ENCODE measurements around the gene MMD. TPM values are rescaled to one million over a fixed set of nuclear protein-coding genes. Genes with fewer than 3 reads are reported as not detected.

The MMD gene
- total and polyA plus RNA-seq, 2 of the 13 experiments (the other 11 are each of a cell fraction or from before 2014, with no cell fraction given) = 121 to 225 TPM

DNA sequence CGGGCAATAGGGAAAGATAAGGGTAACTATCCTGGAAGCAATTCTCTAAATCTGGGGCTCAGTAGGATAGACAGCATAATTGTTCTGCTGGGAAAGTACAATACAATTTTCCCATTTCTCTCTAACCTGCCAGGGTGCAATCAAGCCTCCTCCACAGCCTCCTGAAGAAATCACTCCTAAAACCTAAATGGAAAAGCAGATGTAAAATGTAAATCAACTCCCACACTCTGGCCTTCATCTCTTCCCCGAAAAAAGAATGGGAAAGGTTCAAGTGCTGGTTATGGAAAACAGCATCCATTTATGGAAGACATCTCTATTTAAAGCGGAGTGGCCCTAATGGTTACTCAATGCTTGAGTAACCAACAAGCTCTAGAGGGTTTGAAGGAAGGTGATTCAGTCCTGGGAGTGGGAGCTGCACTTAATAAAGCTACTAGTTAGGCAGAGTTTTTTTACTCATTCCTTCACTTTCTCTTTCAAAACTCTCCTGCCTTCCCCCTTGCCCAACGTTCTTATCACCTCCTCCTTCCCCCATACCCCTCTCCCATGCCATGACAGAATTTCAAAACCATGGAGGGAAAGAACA lies 5.1 kb downstream of the MMD start (continued):
- TF ChIP-seq, protein P1, sequence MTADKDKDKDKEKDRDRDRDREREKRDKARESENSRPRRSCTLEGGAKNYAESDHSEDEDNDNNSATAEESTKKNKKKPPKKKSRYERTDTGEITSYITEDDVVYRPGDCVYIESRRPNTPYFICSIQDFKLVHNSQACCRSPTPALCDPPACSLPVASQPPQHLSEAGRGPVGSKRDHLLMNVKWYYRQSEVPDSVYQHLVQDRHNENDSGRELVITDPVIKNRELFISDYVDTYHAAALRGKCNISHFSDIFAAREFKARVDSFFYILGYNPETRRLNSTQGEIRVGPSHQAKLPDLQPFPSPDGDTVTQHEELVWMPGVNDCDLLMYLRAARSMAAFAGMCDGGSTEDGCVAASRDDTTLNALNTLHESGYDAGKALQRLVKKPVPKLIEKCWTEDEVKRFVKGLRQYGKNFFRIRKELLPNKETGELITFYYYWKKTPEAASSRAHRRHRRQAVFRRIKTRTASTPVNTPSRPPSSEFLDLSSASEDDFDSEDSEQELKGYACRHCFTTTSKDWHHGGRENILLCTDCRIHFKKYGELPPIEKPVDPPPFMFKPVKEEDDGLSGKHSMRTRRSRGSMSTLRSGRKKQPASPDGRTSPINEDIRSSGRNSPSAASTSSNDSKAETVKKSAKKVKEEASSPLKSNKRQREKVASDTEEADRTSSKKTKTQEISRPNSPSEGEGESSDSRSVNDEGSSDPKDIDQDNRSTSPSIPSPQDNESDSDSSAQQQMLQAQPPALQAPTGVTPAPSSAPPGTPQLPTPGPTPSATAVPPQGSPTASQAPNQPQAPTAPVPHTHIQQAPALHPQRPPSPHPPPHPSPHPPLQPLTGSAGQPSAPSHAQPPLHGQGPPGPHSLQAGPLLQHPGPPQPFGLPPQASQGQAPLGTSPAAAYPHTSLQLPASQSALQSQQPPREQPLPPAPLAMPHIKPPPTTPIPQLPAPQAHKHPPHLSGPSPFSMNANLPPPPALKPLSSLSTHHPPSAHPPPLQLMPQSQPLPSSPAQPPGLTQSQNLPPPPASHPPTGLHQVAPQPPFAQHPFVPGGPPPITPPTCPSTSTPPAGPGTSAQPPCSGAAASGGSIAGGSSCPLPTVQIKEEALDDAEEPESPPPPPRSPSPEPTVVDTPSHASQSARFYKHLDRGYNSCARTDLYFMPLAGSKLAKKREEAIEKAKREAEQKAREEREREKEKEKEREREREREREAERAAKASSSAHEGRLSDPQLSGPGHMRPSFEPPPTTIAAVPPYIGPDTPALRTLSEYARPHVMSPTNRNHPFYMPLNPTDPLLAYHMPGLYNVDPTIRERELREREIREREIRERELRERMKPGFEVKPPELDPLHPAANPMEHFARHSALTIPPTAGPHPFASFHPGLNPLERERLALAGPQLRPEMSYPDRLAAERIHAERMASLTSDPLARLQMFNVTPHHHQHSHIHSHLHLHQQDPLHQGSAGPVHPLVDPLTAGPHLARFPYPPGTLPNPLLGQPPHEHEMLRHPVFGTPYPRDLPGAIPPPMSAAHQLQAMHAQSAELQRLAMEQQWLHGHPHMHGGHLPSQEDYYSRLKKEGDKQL (CRISPR knock-in tag; IDR thresholded peaks at IDR 0.05; ENCODE audit: low read depth) = no peak
- TF ChIP-seq NFE2L1 (CRISPR knock-in tag; IDR thresholded peaks at IDR 0.05; ENCODE audit: borderline replicate concordance) (no peak), PAF1 (CRISPR knock-in tag; IDR thresholded peaks at IDR 0.05) (peak; percentile 3; the same call in 1 of the 2 replicates), ZNF75D (CRISPR knock-in tag; IDR thresholded peaks at IDR 0.05; ENCODE audit: borderline replicate concordance) (no peak), ZNF674 (CRISPR knock-in tag; IDR thresholded peaks at IDR 0.05; ENCODE audit: low read depth) (no peak), HNRNPK (IDR thresholded peaks at IDR 0.05; ENCODE audit: low read depth, low read length, poor library complexity, severe bottlenecking) (peak; percentile 76), ARHGAP35 (CRISPR knock-in tag; IDR thresholded peaks at IDR 0.05; ENCODE audit: borderline replicate concordance) (no peak), RCOR2 (CRISPR knock-in tag; IDR thresholded peaks at IDR 0.05) (no peak), ZBTB7B (CRISPR knock-in tag; IDR thresholded peaks at IDR 0.05) (no peak), ZNF83 (CRISPR knock-in tag; IDR thresholded peaks at IDR 0.05; ENCODE audit: borderline replicate concordance) (no peak), RORA (CRISPR knock-in tag; IDR thresholded peaks at IDR 0.05) (no peak), FOSL2 (CRISPR knock-in tag; IDR thresholded peaks at IDR 0.05) (0 out of 2 replicates have a peak, but pooled peaks have one; percentile 11), ZNF7 (CRISPR knock-in tag; IDR thresholded peaks at IDR 0.05) (no peak), SATB2 (CRISPR knock-in tag; IDR thresholded peaks at IDR 0.05) (no peak)
- TF ChIP-seq, protein P2, sequence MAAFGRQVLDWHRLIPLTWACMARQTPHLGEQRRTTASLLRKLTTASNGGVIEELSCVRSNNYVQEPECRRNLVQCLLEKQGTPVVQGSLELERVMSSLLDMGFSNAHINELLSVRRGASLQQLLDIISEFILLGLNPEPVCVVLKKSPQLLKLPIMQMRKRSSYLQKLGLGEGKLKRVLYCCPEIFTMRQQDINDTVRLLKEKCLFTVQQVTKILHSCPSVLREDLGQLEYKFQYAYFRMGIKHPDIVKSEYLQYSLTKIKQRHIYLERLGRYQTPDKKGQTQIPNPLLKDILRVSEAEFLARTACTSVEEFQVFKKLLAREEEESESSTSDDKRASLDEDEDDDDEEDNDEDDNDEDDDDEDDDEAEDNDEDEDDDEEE (CRISPR knock-in tag; IDR thresholded peaks at IDR 0.05) = no peak
- TF ChIP-seq, protein P3, sequence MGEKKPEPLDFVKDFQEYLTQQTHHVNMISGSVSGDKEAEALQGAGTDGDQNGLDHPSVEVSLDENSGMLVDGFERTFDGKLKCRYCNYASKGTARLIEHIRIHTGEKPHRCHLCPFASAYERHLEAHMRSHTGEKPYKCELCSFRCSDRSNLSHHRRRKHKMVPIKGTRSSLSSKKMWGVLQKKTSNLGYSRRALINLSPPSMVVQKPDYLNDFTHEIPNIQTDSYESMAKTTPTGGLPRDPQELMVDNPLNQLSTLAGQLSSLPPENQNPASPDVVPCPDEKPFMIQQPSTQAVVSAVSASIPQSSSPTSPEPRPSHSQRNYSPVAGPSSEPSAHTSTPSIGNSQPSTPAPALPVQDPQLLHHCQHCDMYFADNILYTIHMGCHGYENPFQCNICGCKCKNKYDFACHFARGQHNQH (CRISPR knock-in tag; IDR thresholded peaks at IDR 0.05) = 0 out of 2 replicates have a peak, but pooled peaks have one; percentile 25
- TF ChIP-seq, protein P4, sequence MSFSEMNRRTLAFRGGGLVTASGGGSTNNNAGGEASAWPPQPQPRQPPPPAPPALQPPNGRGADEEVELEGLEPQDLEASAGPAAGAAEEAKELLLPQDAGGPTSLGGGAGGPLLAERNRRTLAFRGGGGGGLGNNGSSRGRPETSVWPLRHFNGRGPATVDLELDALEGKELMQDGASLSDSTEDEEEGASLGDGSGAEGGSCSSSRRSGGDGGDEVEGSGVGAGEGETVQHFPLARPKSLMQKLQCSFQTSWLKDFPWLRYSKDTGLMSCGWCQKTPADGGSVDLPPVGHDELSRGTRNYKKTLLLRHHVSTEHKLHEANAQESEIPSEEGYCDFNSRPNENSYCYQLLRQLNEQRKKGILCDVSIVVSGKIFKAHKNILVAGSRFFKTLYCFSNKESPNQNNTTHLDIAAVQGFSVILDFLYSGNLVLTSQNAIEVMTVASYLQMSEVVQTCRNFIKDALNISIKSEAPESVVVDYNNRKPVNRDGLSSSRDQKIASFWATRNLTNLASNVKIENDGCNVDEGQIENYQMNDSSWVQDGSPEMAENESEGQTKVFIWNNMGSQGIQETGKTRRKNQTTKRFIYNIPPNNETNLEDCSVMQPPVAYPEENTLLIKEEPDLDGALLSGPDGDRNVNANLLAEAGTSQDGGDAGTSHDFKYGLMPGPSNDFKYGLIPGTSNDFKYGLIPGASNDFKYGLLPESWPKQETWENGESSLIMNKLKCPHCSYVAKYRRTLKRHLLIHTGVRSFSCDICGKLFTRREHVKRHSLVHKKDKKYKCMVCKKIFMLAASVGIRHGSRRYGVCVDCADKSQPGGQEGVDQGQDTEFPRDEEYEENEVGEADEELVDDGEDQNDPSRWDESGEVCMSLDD (CRISPR knock-in tag; IDR thresholded peaks at IDR 0.05; ENCODE audit: borderline replicate concordance) = no peak
- TF ChIP-seq, protein P5, sequence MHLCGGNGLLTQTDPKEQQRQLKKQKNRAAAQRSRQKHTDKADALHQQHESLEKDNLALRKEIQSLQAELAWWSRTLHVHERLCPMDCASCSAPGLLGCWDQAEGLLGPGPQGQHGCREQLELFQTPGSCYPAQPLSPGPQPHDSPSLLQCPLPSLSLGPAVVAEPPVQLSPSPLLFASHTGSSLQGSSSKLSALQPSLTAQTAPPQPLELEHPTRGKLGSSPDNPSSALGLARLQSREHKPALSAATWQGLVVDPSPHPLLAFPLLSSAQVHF (CRISPR knock-in tag; IDR thresholded peaks at IDR 0.05) = no peak
